A549 (cell line): ENCODE data around the gene LHFPL5. TPM values are rescaled to one million over a fixed set of nuclear protein-coding genes. Genes with fewer than 3 reads are reported as not detected.

Experiments used
- ATAC-seq, 2 experiments: fragments of 200-7000 bp in 1 of 2; fragments of >200 bp in 1 of 2; cut with Nextera tagmentation in 1 of 2; cut with Tn5 transposase in 1 of 2; 3 replicates each; pipeline versions ENCODE4 v1.8.0 to v1.9.1; 2018 to 2020; ENCODE audit warnings: mild to moderate bottlenecking in 1 of 2, moderate library complexity in 1 of 2
- CTCF ChIA-PET: fragments of 300-600 bp; sonication (Branson Sonifier 250); formaldehyde crosslinking; extraction: SDS; loops from one replicate; lab custom pipeline; 2021; ENCODE audit warnings: antibody characterized with exemption, inconsistent platforms; lab: Yijun Ruan, JAX
- POLR2A ChIA-PET: fragments of 350-600 bp; formaldehyde crosslinking; extraction: SDS; loops from one replicate; lab custom pipeline; 2021; ENCODE audit warnings: antibody characterized with exemption, inconsistent platforms; lab: Yijun Ruan, JAX
- DNase-seq, 2 experiments: peaks; one replicate each; pipeline versions ENCODE4 v3.0.0 to v3.0.0-alpha.2; 2011 to 2016; ENCODE audit warnings: low read depth in 1 of 2, low spot score in 1 of 2
- FAIRE-seq: peaks from 2 replicates; lab custom pipeline; 2011; peaks lifted over from hg19 to GRCh38; lab: Jason Lieb, UNC
- H3K27ac ChIP-seq, 2 experiments: fragments of >200 bp; sonication (Bioruptor Twin); formaldehyde crosslinking; 3 replicates each; pipeline ENCODE4 v1.5.1; 2016 to 2017
- H3K4me1 ChIP-seq: fragments of >200 bp; sonication (Bioruptor Twin); formaldehyde crosslinking; 3 replicates; pipeline ENCODE4 v1.6.1; 2016
- H3K4me2 ChIP-seq: fragments of >200 bp; sonication (Bioruptor Twin); formaldehyde crosslinking; 3 replicates; pipeline ENCODE4 v1.6.1; 2016
- H3K4me3 ChIP-seq: fragments of >200 bp; sonication (Bioruptor Twin); formaldehyde crosslinking; 3 replicates; pipeline ENCODE4 v1.5.1; 2016
- H3K9me3 ChIP-seq: fragments of >200 bp; sonication (Bioruptor Twin); formaldehyde crosslinking; 3 replicates; pipeline ENCODE4 v1.6.1; 2016
- ATOH8 ChIP-seq: fragments of 250-450 bp; sonication (Bioruptor Pico); IDR thresholded peaks from 2 replicates; pipeline ENCODE4 v1.5.0; 2020; ENCODE audit warnings: low read depth, mild to moderate bottlenecking, moderate library complexity
- BHLHE40 ChIP-seq: IDR thresholded peaks from 2 replicates; pipeline ENCODE4 v1.6.1; 2012; ENCODE audit warnings: low read depth, low read length, inconsistent platforms
- CBX2 ChIP-seq: fragments of 200-600 bp; sonication (generic); IDR thresholded peaks from 2 replicates; pipeline ENCODE4 v1.6.1; 2016; ENCODE audit warnings: low read depth, mild to moderate bottlenecking, borderline replicate concordance
- CBX8 ChIP-seq: fragments of 200-600 bp; sonication (generic); IDR thresholded peaks from 2 replicates; pipeline ENCODE4 v1.6.1; 2016
- CHD2 ChIP-seq: fragments of 150-350 bp; IDR thresholded peaks from 2 replicates; pipeline ENCODE4 v1.6.1; 2014; ENCODE audit warnings: low read length; ENCODE audit not compliant: partially characterized antibody
- CHD4 ChIP-seq: fragments of 200-600 bp; sonication (generic); IDR thresholded peaks from 2 replicates; pipeline ENCODE4 v1.6.1; 2016; ENCODE audit warnings: antibody characterized with exemption, mild to moderate bottlenecking, borderline replicate concordance
- E2F6 ChIP-seq: IDR thresholded peaks from 2 replicates; pipeline ENCODE4 v1.6.1; 2012; ENCODE audit warnings: low read depth, borderline replicate concordance
- EHF ChIP-seq: fragments of 250-450 bp; sonication (Bioruptor Pico); IDR thresholded peaks from 2 replicates; pipeline ENCODE4 v1.5.0; 2020; ENCODE audit warnings: mild to moderate bottlenecking
- EHMT2 ChIP-seq: fragments of 200-600 bp; sonication (generic); IDR thresholded peaks from 2 replicates; pipeline ENCODE4 v1.6.1; 2016; ENCODE audit warnings: antibody characterized with exemption, low read depth, mild to moderate bottlenecking, moderate library complexity
- ELK1 ChIP-seq: fragments of 150-350 bp; IDR thresholded peaks from 2 replicates; pipeline ENCODE4 v1.6.1; 2014; ENCODE audit warnings: low read depth, mild to moderate bottlenecking, low read length
- EP300 ChIP-seq, 2 experiments: fragments of >200 bp; sonication (Bioruptor Twin); formaldehyde crosslinking; IDR thresholded peaks; 2 replicates in 1 of 2; 3 replicates in 1 of 2; pipeline ENCODE4 v1.6.1; 2016 to 2017
- ESRRA ChIP-seq: fragments of 150-350 bp; IDR thresholded peaks from 2 replicates; pipeline ENCODE4 v1.6.1; 2014; ENCODE audit warnings: mild to moderate bottlenecking, low read length, borderline replicate concordance
- FOSB ChIP-seq: fragments of 250-450 bp; sonication (Bioruptor Pico); IDR thresholded peaks from 2 replicates; pipeline ENCODE4 v1.5.0; 2020; ENCODE audit warnings: mild to moderate bottlenecking, moderate library complexity
- HOXA7 ChIP-seq: fragments of 250-450 bp; sonication (Bioruptor Pico); IDR thresholded peaks from 2 replicates; pipeline ENCODE4 v1.5.0; 2020; ENCODE audit warnings: mild to moderate bottlenecking, moderate library complexity
- HOXB13 ChIP-seq: fragments of 250-450 bp; sonication (Bioruptor Pico); IDR thresholded peaks from 2 replicates; pipeline ENCODE4 v1.5.0; 2020; ENCODE audit warnings: low read depth, mild to moderate bottlenecking, moderate library complexity
- HOXB5 ChIP-seq: fragments of 250-450 bp; sonication (Bioruptor Pico); IDR thresholded peaks from 2 replicates; pipeline ENCODE4 v1.5.0; 2020; ENCODE audit warnings: mild to moderate bottlenecking, moderate library complexity
- KDM1A ChIP-seq: fragments of 200-600 bp; sonication (generic); IDR thresholded peaks from 2 replicates; pipeline ENCODE4 v1.6.1; 2016; ENCODE audit warnings: low read depth, mild to moderate bottlenecking
- MAFK ChIP-seq: fragments of 450-650 bp; IDR thresholded peaks from 2 replicates; pipeline ENCODE4 v1.6.1; 2014; ENCODE audit not compliant: partially characterized antibody
- MAZ ChIP-seq: fragments of 150-350 bp; IDR thresholded peaks from 2 replicates; pipeline ENCODE4 v1.6.1; 2014; ENCODE audit warnings: antibody characterized with exemption, low read depth, low read length, borderline replicate concordance
- NPAS2 ChIP-seq: fragments of 250-450 bp; sonication (Bioruptor Pico); IDR thresholded peaks from 2 replicates; pipeline ENCODE4 v1.8.0; 2022; ENCODE audit warnings: mild to moderate bottlenecking, moderate library complexity, borderline replicate concordance
- REST ChIP-seq: fragments of 200-600 bp; sonication (generic); IDR thresholded peaks from 2 replicates; pipeline ENCODE4 v1.6.1; 2016; ENCODE audit warnings: antibody characterized with exemption, mild to moderate bottlenecking, moderate library complexity
- RNF2 ChIP-seq: fragments of 200-600 bp; sonication (generic); IDR thresholded peaks from 2 replicates; pipeline ENCODE4 v1.6.1; 2016; ENCODE audit warnings: low read depth, mild to moderate bottlenecking, antibody characterized with exemption, moderate library complexity, borderline replicate concordance
- SMC3 ChIP-seq: fragments of >200 bp; sonication (Bioruptor Twin); formaldehyde crosslinking; IDR thresholded peaks from 3 replicates; pipeline ENCODE4 v1.6.1; 2018; ENCODE audit warnings: inconsistent platforms
- SREBF2 ChIP-seq: fragments of 450-650 bp; IDR thresholded peaks from 2 replicates; pipeline ENCODE4 v1.6.1; 2014; ENCODE audit warnings: mild to moderate bottlenecking, moderate library complexity
- TFCP2L1 ChIP-seq: fragments of 250-450 bp; sonication (Bioruptor Pico); IDR thresholded peaks from 2 replicates; pipeline ENCODE4 v1.5.0; 2021; ENCODE audit warnings: mild to moderate bottlenecking
- TP53 ChIP-seq: fragments of 250-450 bp; sonication (Bioruptor Pico); IDR thresholded peaks from 2 replicates; pipeline ENCODE4 v1.5.0; 2021; ENCODE audit warnings: mild to moderate bottlenecking, moderate library complexity
- ZFP36 ChIP-seq: fragments of 450-650 bp; IDR thresholded peaks from 2 replicates; pipeline ENCODE4 v1.6.1; 2014; ENCODE audit warnings: borderline replicate concordance; ENCODE audit not compliant: partially characterized antibody
- ZNF302 ChIP-seq: fragments of 250-450 bp; sonication (Bioruptor Pico); IDR thresholded peaks from 2 replicates; pipeline ENCODE4 v1.9.0; 2021; ENCODE audit warnings: inconsistent platforms, mild to moderate bottlenecking, moderate library complexity
- WGBS: methylation state at CpG from one replicate; pipeline ENCODE4 v1.1.6; 2017; ENCODE audit errors: missing lambda C conversion rate; 5-methylcytosine and 5-hydroxymethylcytosine counted together
- polyA plus RNA-seq, 4 experiments: library from polyadenylated mRNA; depleted of rRNA in 3 of 4; stranded (reverse); fragments of >200 nt; fragmentation: RNase III in 1 of 4; extraction: RNeasy Plus Mini Kit Qiagen cat#74134 plus additional on column Dnase treatment in 1 of 4; gene quantifications; 2 replicates in 3 of 4; 3 replicates in 1 of 4; pipeline ENCODE4 v1.2.3, GENCODE V29; 2011 to 2017
- TF ChIP-seq, protein P1 (sequence below): IDR thresholded peaks from 2 replicates; pipeline ENCODE4 v1.6.1; 2012

The LHFPL5 gene
- polyA plus RNA-seq, 2 of the 4 experiments (the other 2 are of a cell fraction) = 0.06 to 0.17 TPM

DNA sequence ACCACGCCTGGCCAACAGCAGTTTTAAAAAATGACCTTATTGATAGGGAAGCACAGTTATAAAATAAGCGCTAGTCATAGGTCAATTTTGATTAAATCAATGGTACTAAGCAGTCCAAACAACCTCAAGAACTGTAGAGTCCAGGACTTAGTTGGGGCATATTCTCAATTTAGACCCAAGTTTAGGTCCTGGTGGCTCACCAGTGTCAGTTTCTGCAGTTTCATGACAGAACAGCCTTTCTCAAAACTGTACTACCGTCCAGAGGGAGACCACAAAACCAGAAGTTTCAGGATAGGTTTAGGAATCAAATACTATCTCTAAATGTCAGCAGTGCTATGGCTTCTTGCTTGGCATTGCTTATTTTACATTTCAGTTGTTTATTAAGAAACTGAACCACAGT is 39.1 kb downstream of the LHFPL5 start:
- 95% methylated on average over 3 of the region's 3 CpGs for WGBS
- TF ChIP-seq KDM1A (no peak), SMC3 (no peak), EHMT2 (no peak), HOXB13 (CRISPR knock-in tag) (no peak), TP53 (CRISPR knock-in tag) (no peak), HOXA7 (CRISPR knock-in tag) (no peak), SREBF2 (no peak), NPAS2 (no peak), REST (no peak), TFCP2L1 (CRISPR knock-in tag) (no peak), HOXB5 (CRISPR knock-in tag) (no peak), EP300 (IDR thresholded peaks at IDR 0.05) (no peak), EHF (CRISPR knock-in tag) (no peak), ZFP36 (no peak), CBX8 (no peak), MAZ (no peak), ATOH8 (CRISPR knock-in tag) (no peak)
- TF ChIP-seq, protein P1, sequence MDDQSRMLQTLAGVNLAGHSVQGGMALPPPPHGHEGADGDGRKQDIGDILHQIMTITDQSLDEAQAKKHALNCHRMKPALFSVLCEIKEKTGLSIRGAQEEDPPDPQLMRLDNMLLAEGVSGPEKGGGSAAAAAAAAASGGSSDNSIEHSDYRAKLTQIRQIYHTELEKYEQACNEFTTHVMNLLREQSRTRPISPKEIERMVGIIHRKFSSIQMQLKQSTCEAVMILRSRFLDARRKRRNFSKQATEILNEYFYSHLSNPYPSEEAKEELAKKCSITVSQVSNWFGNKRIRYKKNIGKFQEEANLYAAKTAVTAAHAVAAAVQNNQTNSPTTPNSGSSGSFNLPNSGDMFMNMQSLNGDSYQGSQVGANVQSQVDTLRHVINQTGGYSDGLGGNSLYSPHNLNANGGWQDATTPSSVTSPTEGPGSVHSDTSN = no peak
- TF ChIP-seq, all 56 proteins: peak for 0
- no peak overlapping the region for H3K27ac ChIP-seq

GRCh38 chr6:35850208-35850607 is 45.1 kb downstream of the LHFPL5 start:
- POLR2A ChIA-PET = no interaction called here
- CTCF ChIA-PET = no interaction called here
- H3K4me1 ChIP-seq = no peaks in the 10 kb centered on the region
- TF ChIP-seq BHLHE40 = no peak
- H3K4me2 ChIP-seq = no peak overlapping the region
- ATAC-seq (no peak), FAIRE-seq (no peak), DNase-seq (no peak)
- H3K27ac ChIP-seq = no peak overlapping the region
- H3K4me3 ChIP-seq = no peak overlapping the region
- no peaks in the 10 kb centered on the region for H3K9me3 ChIP-seq
- WGBS = 85% methylated on average over 2 of the region's 2 CpGs

More for the DNA sequence above, 39.1 kb downstream of the LHFPL5 start:
- FAIRE-seq (no peak), DNase-seq (no peak), ATAC-seq (no peak)
- ChIA-PET CTCF (no interaction called here), POLR2A (no interaction called here)
- Histone ChIP-seq H3K9me3 (no peaks in the 10 kb centered on the region), H3K4me2 (no peak overlapping the region), H3K4me3 (no peak overlapping the region), H3K4me1 (no peaks in the 10 kb centered on the region)

DNA sequence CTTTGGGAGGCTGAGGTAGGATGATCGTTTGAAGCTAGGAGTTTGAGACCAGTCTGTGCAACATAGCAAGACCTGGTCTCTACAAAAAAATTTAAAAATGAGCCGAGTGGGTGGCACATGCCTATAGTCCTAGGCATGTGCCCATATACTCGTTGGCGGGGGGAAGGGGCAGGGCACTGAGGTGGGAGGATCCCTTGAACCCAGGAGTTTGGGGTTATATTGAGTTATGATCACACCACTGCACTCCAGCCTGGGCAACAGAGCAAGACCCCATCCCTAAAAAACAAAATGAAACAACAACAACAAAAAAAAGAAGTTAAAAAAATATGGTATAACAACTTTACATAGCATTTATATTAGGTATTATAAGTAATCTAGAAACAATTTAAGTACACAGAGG is 47.8 kb downstream of the LHFPL5 start:
- Histone ChIP-seq H3K4me2 (no peak overlapping the region), H3K4me3 (no peak overlapping the region), H3K9me3 (no peaks in the 10 kb centered on the region), H3K27ac (no peak overlapping the region), H3K4me1 (no peaks in the 10 kb centered on the region)
- DNase-seq (no peak), ATAC-seq (no peak), FAIRE-seq (no peak)
- ChIA-PET POLR2A (no interaction called here), CTCF (interaction anchor here (0.7 kb wide), 1 partner anchor 11 kb away, joined by 4 read pairs; no protein-coding TSS in a partner anchor)
- 83% methylated on average over 4 of the region's 4 CpGs for WGBS
- TF ChIP-seq ELK1 (no peak), ZNF302 (no peak), EHMT2 (no peak), E2F6 (no peak), FOSB (CRISPR knock-in tag) (no peak), CHD2 (no peak), HOXB13 (CRISPR knock-in tag) (no peak), ESRRA (no peak), MAFK (no peak), SREBF2 (no peak), SMC3 (no peak), RNF2 (no peak), CHD4 (no peak), CBX2 (no peak)
